Lung (tissue), 12 donors: ENCODE measurements around the gene TAF4. TPM values are rescaled to one million over a fixed set of nuclear protein-coding genes. Genes with fewer than 3 reads are reported as not detected.

Experiments used
- ATAC-seq: fragments of 200-7000 bp; cut with Tn5 transposase; one replicate; pipeline ENCODE4 v1.9.1; 2020; ENCODE audit warnings: moderate number of reproducible peaks; ENCODE audit not compliant: insufficient read depth, low FRiP score
- DNase-seq, 3 donors: peaks; one replicate each; pipeline ENCODE4 v3.0.0-alpha.2; 2013 to 2017
- H3K27ac ChIP-seq, 2 donors: one replicate each; pipeline ENCODE4 v1.5.1; 2013; ENCODE audit warnings: mild to moderate bottlenecking in 2 of 2, moderate library complexity in 2 of 2, control low read depth in 1 of 2, inconsistent platforms in 1 of 2, low read depth in 1 of 2, low read length in 1 of 2
- H3K27me3 ChIP-seq, 3 donors: one replicate each; pipeline ENCODE4 v1.5.1; 2013; ENCODE audit warnings: low read length in 2 of 3; ENCODE audit not compliant: control insufficient read depth in 3 of 3, insufficient read depth in 3 of 3
- H3K36me3 ChIP-seq, 4 donors: one replicate each; pipeline ENCODE4 v1.5.1; 2013; ENCODE audit warnings: low read length in 4 of 4, mild to moderate bottlenecking in 1 of 4, moderate library complexity in 1 of 4; ENCODE audit not compliant: control insufficient read depth in 4 of 4, insufficient read depth in 4 of 4
- H3K4me1 ChIP-seq, 5 donors: one replicate each; pipeline ENCODE4 v1.5.1; 2013; ENCODE audit warnings: low read length in 5 of 5, mild to moderate bottlenecking in 2 of 5, moderate library complexity in 1 of 5; ENCODE audit not compliant: control insufficient read depth in 5 of 5, insufficient read depth in 5 of 5
- H3K4me3 ChIP-seq: one replicate; pipeline ENCODE4 v1.5.1; 2013; ENCODE audit warnings: mild to moderate bottlenecking, control low read depth, moderate library complexity
- H3K9ac ChIP-seq, 2 donors: one replicate each; pipeline ENCODE4 v1.5.1; 2013; ENCODE audit warnings: low read length in 2 of 2, control low read depth in 1 of 2; ENCODE audit not compliant: insufficient read depth in 1 of 2
- H3K9me3 ChIP-seq, 4 donors: one replicate each; pipeline ENCODE4 v1.5.1; 2013; ENCODE audit warnings: low read length in 3 of 4, mild to moderate bottlenecking in 1 of 4, moderate library complexity in 1 of 4; ENCODE audit not compliant: control insufficient read depth in 4 of 4, insufficient read depth in 3 of 4
- WGBS, 2 donors: extraction: QIAGEN DNeasy Blood & Tissue Kit; methylation state at CpG; one replicate each; pipeline ENCODE4 v1.1.7; 2013; 5-methylcytosine and 5-hydroxymethylcytosine counted together
- polyA plus RNA-seq, 2 donors: library from polyadenylated mRNA; stranded (reverse); fragments of 200-250 nt; gene quantifications; one replicate each; pipeline ENCODE4 v1.2.1, GENCODE V29; 2013
- total RNA-seq, 2 donors: library from RNA; depleted of rRNA in 1 of 2; stranded (reverse); fragments of >200 nt in 1 of 2; gene quantifications; one replicate each; pipeline ENCODE4 v1.2.1, GENCODE V29; 2014 to 2021
- TF ChIP-seq, protein P1 (sequence below): IDR thresholded peaks from 2 replicates; pipeline ENCODE4 v1.5.1; 2012; ENCODE audit warnings: mild to moderate bottlenecking; ENCODE audit errors: control extremely low read depth, extremely low read depth
- donor health status: control.
- donor health status: control.
- donor health status: Bipolar disorder and iron deficiency.
- donor health status: healthy.
- donor health status: DM: yes; HTN: yes; CAD: no.

TAF4 gene
- total and polyA plus RNA-seq, 4 donors = 5.4 to 20.3 (median 10.9) TPM

DNA sequence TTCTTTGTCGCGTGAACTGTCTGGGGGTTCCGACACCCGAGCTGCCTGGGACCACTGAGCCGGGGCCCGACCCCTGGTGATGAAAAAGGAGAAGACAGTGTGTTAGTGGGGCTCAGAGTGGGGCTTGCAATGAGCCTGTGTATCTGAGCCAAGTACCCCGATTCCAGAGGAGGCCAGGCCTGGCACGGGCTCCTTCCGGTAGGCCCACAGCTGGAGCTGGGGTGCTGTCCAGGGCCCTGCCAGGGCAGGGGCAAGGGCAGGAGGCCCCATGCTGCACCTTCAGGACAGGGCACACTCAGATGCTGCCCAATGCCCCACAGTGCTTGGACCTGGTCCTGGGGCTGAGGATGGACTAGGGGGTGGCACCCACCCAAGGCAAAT, 89.4 kb downstream of the TAF4 start:
- Histone ChIP-seq H3K4me1 (no peaks in the 10 kb centered on the region), H3K4me3 (no peak overlapping the region), H3K9me3 (no peaks in the 10 kb centered on the region), H3K27me3 (no peaks in the 10 kb centered on the region), H3K9ac (no peak overlapping the region), H3K36me3 (peaks cover 0 to 31% (median 12%) of the 10 kb centered on the region in 4 donors), H3K27ac (no peak overlapping the region)
- WGBS, 2 donors = 94% methylated on average over 9 of the region's 9 CpGs
- ATAC-seq = no peak
- TF ChIP-seq, protein P1, sequence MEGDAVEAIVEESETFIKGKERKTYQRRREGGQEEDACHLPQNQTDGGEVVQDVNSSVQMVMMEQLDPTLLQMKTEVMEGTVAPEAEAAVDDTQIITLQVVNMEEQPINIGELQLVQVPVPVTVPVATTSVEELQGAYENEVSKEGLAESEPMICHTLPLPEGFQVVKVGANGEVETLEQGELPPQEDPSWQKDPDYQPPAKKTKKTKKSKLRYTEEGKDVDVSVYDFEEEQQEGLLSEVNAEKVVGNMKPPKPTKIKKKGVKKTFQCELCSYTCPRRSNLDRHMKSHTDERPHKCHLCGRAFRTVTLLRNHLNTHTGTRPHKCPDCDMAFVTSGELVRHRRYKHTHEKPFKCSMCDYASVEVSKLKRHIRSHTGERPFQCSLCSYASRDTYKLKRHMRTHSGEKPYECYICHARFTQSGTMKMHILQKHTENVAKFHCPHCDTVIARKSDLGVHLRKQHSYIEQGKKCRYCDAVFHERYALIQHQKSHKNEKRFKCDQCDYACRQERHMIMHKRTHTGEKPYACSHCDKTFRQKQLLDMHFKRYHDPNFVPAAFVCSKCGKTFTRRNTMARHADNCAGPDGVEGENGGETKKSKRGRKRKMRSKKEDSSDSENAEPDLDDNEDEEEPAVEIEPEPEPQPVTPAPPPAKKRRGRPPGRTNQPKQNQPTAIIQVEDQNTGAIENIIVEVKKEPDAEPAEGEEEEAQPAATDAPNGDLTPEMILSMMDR = no peak
- DNase-seq = no peak

DNA sequence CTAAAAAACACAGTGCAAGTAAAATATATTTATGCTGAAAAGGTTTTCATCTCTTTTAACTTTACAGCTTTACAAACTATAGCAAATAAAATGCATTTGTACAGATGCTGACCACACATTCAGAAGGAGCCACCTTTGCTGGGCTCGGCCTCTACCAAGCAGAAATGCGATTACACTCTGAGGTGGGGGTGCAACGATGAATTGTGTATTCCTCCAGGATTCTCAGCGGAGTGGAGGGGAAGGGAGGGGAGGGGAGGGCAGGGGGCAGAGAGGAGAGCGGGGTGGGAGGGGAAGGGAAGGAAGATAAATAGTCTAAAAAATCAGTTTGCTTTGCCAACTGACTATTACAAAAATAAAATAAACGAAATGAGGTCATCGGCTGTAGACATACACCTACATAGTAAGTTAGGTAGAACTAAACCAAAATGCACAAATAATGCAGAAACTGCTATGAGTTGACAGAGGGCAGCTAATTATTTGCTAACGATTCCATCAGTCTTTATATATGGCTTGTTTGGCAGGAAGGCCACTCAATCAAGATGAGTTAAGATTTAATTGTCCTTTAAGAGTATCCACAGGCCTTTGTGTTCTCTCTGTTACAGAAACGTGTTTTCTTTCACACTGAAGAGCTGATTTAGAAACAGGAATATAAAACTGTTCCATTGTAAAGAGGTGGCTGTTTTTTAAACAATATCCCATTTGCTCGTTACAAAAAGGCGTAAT, 90.1 kb downstream of the TAF4 start:
- Histone ChIP-seq H3K27ac (no peak overlapping the region), H3K4me1 (no peaks in the 10 kb centered on the region), H3K27me3 (no peaks in the 10 kb centered on the region), H3K9ac (no peak overlapping the region), H3K9me3 (no peaks in the 10 kb centered on the region), H3K4me3 (no peak overlapping the region), H3K36me3 (peaks cover 0 to 29% (median 12%) of the 10 kb centered on the region in 4 donors)
- DNase-seq = no peak
- no peak for ATAC-seq
- 88 to 91% methylated on average over 11 of the region's 11 CpGs for WGBS, 2 donors
- TF ChIP-seq, protein P1 = no peak

DNA sequence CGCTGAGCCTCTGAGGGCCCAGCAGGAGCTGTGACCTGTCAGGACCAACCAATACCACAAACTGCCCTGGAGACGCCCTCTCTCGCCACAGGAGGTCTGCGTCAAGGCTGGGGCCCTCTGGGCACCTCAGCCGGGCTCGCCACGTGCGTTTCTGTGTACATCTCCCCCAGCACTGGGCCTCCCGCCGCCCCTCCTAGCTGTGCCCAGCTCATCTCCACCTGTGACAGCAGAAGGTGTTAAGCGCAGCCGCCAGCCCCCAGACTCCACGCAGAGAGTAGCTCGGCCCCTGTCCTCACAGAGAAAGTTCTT, 91.4 kb downstream of the TAF4 start:
- H3K4me3 ChIP-seq = no peak overlapping the region
- H3K36me3 ChIP-seq = peaks cover 0 to 21% (median 12%) of the 10 kb centered on the region in 4 donors
- no peaks in the 10 kb centered on the region for H3K4me1 ChIP-seq
- WGBS, 2 donors = 94 to 97% methylated on average over 14 of the region's 14 CpGs
- no peak overlapping the region for H3K9ac ChIP-seq
- ATAC-seq (no peak), DNase-seq (no peak)
- no peaks in the 10 kb centered on the region for H3K27me3 ChIP-seq
- H3K27ac ChIP-seq = no peak overlapping the region
- H3K9me3 ChIP-seq = no peaks in the 10 kb centered on the region
- TF ChIP-seq, protein P1 = no peak
